Transverse colon (tissue), 4 donors: ENCODE results near the gene PBX1.

Source experiments
- CTCF ChIP-seq, 5 experiments: fragments of 200-600 bp in 3 of 5; fragments of 450-650 bp in 2 of 5; sonication (generic) in 3 of 5; IDR thresholded peaks; 1 replicate in 2 of 5; 2 replicates in 3 of 5; pipeline ENCODE4 v1.5.1; 2016 to 2017; ENCODE audit warnings: antibody characterized with exemption in 5 of 5, inconsistent platforms in 3 of 5, mild to moderate bottlenecking in 2 of 5, moderate library complexity in 1 of 5
- POLR2A ChIP-seq: fragments of 450-650 bp; IDR thresholded peaks from one replicate; pipeline ENCODE4 v1.6.1; 2016; ENCODE audit warnings: antibody characterized with exemption, mild to moderate bottlenecking, moderate library complexity
- POLR2AphosphoS5 ChIP-seq, 3 donors: sonication (generic); formaldehyde crosslinking; IDR thresholded peaks; one replicate each; pipeline ENCODE4 v1.6.1; 2016; ENCODE audit warnings: antibody characterized with exemption in 3 of 3

GRCh38 chr1:164653705-164654104 lies 94.7 kb downstream of the PBX1 start:
- TF ChIP-seq POLR2AphosphoS5 (IDR thresholded peaks at IDR 0.05) (no peak), CTCF (IDR thresholded peaks at IDR 0.05) (no peak), POLR2A (no peak)
